ENCODE data around the gene PAQR4. TPM values are rescaled to one million over a fixed set of nuclear protein-coding genes. Genes with fewer than 3 reads are reported as not detected.

PAQR4 gene
- total RNA-seq, 1 experiment from 2014 or later = 34.1 TPM

DNA sequence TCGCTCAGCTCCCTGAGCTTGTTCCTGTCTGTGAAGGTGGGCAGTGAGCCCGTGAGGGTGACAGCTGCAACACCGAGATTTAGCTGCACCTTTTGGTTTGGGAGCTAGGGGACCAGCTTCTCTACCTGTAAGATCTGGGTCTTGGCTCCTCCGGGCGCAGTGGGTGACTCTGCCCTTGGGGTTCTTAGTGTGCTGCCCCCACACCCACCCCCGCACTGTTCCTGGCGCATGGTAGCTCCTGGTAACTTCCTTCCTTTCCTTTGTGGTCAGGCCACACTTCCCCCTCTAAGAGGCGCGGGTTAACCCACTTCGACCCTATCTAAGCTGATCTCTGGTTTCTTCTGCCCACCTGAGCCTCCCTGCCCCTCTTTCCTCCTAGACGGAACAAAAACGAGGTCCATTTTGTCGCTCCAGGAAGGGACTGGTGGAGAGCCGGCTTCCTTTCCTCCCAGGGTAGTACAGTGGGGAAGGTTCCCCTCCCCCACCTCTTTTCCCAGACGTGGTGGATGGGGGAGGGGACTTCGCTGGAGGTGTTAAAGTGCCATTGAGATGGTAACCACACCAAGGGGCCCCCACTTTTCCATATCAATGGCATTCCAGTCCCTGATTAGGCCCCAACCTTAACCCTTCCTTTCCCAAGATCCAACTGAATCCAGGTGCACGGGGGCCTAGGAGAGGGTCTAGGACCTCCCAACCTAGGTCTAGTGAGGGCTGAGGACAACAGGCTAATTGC, 39.0 kb downstream of the PAQR4 start:
- Histone ChIP-seq H3K27ac (no peak overlapping the region), H3K36me3 (no peaks in the 10 kb centered on the region), H3K4me3 (no peak overlapping the region), H3K27me3 (peaks cover 39% of the 10 kb centered on the region), H3K4me1 (peaks cover 34% of the 10 kb centered on the region), H3K9me3 (replicated peaks) (no peaks in the 10 kb centered on the region)
- no peak for DNase-seq

DNA sequence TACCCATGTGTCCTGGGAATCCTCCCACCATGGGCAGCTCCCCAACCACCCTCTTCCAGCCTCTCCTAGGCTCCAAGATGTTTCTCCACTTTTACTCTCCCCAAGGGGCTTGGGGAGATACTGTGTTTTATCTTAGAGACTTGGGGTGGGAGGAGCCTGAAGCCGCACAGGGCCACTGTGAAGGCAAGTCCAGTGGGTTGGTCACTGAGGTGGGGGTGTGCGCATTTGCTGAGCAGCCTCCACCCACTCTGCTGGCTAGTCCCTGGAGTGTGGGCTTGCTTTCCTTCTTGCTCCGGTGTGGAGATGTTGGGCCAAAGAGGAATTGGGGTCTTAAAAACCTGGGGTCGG, 39.5 kb downstream of the PAQR4 start:
- no peak overlapping the region for H3K4me3 ChIP-seq
- no peak for DNase-seq
- H3K9me3 ChIP-seq (replicated peaks) = no peaks in the 10 kb centered on the region
- no peak overlapping the region for H3K27ac ChIP-seq
- H3K36me3 ChIP-seq = no peaks in the 10 kb centered on the region
- peaks cover 34% of the 10 kb centered on the region for H3K4me1 ChIP-seq
- peaks cover 39% of the 10 kb centered on the region for H3K27me3 ChIP-seq

DNA sequence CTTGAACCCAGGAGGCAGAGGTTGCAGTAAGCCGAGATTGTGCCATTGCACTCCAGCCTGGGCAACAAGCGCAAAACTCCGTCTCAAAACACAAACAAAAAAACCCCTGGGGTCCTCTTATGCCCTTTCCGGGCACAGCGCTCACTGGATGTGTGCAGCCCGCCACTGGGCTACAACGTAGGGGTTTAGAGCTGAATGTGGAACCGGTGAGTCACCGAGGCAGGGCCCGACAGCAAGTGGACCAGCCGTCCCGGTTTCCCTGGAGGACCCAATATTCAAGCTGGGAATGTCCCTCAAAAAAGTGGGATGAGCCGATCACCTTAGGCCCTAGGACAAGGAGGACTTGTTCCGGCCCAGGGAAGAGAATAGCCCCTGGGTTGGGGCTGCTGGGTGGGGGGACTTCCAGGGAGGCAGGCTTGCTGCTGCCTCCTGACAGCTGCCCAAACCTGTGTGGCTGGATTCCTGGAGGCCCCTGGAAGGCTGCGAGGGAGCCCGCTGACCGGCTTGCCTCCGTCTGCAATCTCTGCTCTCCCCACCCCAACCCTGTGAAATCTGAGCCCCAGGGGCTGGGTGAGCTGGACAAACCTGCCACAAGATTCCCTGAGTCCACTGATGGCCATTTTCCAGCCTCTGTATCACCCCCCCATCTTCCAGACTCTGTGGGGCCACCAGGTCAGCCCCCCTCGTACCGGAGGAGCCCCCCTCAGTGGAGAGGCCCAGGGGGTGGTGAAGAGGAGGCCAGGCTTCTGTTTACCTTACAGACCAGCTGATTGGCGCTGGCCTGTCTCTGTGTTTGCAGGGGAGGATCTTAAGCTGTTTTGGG, 40.6 kb downstream of the PAQR4 start:
- peak overlapping the region; percentile 9; the same call in 1 of the 2 replicates for H3K4me3 ChIP-seq
- H3K27me3 ChIP-seq = peaks cover 39% of the 10 kb centered on the region
- H3K9me3 ChIP-seq (replicated peaks) = no peaks in the 10 kb centered on the region
- no peaks in the 10 kb centered on the region for H3K36me3 ChIP-seq
- peaks cover 34% of the 10 kb centered on the region for H3K4me1 ChIP-seq
- no peak overlapping the region; the same call in 1 of the 2 replicates for H3K27ac ChIP-seq
- DNase-seq = peak; percentile 72 to 75

DNA sequence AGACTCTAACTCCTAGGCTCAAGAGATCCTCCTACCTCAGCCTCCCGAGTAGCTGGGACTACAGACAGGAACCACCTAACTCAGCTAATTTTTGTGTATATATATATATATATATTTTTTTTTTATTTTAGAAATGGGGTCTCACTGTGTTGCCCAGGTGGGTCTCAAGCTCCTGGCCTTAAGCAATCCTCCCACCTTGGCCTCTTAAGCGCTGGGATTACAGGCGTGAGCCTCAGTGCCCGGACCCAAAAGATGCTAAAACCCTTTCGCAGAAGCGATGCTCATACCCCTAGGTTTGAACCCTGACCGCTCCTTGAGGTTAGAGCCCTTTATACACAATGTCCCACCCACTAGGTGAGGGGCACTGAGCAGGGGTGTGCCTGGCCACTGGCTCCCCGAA, 41.4 kb downstream of the PAQR4 start:
- DNase-seq = no peak
- Histone ChIP-seq H3K27ac (no peak overlapping the region), H3K27me3 (peaks cover 33% of the 10 kb centered on the region), H3K4me1 (peaks cover 31% of the 10 kb centered on the region), H3K36me3 (no peaks in the 10 kb centered on the region), H3K4me3 (no peak overlapping the region), H3K9me3 (replicated peaks) (no peaks in the 10 kb centered on the region)

DNA sequence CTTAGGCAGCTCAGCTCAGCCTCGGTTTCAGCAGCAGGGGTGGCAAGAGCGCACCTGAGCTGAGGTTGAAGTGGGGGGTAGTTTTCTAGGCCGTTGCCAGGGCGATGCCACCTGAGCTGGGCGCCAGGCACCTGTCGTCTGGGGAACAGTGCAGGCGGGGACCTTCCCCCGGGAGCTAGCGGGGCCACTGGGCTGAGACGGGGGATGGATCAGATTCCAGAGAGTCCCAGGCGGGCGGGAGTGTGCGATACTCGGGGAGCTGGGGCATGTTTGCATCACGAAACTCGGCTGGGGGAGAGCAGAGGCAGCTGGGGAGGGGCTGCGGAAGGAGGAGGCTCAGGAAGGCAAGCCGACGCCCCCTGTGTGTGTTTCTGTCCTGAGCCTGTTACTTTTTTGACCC, 43.1 kb downstream of the PAQR4 start:
- Histone ChIP-seq H3K4me1 (peaks cover 29% of the 10 kb centered on the region), H3K36me3 (no peaks in the 10 kb centered on the region), H3K9me3 (replicated peaks) (no peaks in the 10 kb centered on the region), H3K4me3 (no peak overlapping the region), H3K27ac (no peak overlapping the region), H3K27me3 (peaks cover 19% of the 10 kb centered on the region)
- DNase-seq = no peak

DNA sequence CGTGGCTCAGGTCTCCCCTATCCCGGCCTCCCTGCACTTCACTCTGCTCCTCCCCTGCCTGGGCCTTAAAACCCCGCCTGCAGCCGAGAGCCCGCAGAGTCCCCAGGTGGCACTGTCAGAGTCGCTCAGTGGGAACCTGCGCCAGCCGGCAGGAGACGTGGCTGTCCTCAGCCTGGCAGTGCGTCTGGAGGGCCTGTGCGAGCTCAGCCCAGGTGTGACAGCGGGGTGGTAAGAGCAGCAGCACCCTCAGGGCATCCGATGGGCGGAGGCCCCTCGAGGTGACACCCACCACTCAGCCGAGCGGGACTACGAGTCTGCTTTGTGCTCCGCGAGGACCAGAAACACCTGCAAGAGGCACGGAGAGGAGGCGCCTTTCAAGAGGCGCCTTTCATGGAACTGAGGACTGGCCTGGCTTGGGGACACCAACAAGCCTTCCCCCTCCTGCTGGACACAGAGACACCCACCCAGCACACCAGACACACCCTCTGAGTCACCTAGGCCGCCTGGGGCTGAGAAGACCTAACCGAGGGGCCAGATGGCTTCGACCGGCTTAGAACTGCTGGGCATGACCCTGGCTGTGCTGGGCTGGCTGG, 43.8 kb downstream of the PAQR4 start, which contains the start of gene CLDN9:
Gene CLDN9 (plus strand): TSS at position 96 of the 593 bp plus-strand sequence. CDS start 440 bp downstream, at position 536.
- no peak for DNase-seq
- Histone ChIP-seq H3K27ac (no peak within 1 kb of the TSS), H3K36me3 (no peaks in the 10 kb centered on the region), H3K4me3 (no peak within 1 kb of the TSS), H3K27me3 (peaks cover 14% of the 10 kb centered on the region), H3K9me3 (replicated peaks) (no peaks in the 10 kb centered on the region), H3K4me1 (peaks cover 24% of the 10 kb centered on the region)

DNA sequence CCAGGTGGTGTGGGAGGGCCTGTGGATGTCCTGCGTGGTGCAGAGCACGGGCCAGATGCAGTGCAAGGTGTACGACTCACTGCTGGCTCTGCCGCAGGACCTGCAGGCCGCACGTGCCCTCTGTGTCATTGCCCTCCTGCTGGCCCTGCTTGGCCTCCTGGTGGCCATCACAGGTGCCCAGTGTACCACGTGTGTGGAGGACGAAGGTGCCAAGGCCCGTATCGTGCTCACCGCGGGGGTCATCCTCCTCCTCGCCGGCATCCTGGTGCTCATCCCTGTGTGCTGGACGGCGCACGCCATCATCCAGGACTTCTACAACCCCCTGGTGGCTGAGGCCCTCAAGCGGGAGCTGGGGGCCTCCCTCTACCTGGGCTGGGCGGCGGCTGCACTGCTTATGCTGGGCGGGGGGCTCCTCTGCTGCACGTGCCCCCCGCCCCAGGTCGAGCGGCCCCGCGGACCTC, 44.4 kb downstream of the PAQR4 start:
- DNase-seq = no peak
- Histone ChIP-seq H3K27me3 (peaks cover 8% of the 10 kb centered on the region), H3K4me3 (no peak overlapping the region), H3K27ac (no peak overlapping the region), H3K36me3 (no peaks in the 10 kb centered on the region), H3K4me1 (peaks cover 20% of the 10 kb centered on the region), H3K9me3 (replicated peaks) (no peaks in the 10 kb centered on the region)

DNA sequence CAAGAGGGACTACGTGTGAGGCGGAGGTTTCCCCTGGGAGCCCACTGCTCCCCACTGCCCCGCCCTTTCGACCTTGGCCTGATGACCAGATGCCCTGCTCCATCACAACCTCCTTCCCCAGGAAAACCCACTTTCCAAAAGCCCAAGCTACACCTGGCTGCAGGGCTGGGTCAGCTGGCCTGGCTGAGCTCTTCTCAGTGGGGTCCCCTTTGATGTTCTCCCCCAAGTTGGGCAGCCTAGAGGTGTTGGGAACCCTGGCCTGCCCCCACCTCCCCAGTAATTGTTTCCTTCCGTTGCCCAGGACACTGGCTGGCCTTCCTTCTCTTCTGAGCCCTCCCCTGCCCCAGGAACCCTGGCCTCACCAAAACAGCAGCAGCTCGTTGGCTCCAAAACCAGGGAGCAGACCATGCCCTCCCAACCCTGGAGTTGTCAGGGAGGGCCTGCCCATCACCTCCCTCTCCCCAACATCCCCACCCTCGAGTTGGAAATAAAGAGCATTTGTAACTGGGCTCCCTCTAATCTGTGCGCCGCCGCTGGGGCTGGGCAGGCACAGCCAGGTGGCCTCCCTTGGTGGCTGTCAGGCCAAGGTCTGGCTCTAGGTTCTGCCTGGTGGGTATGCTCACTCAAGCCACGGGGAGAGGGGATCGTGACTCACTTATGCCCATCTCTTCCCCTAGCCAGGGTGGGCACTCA, 45.0 kb downstream of the PAQR4 start:
- no peaks in the 10 kb centered on the region for H3K9me3 ChIP-seq (replicated peaks)
- H3K4me3 ChIP-seq = no peak overlapping the region
- H3K36me3 ChIP-seq = no peaks in the 10 kb centered on the region
- peaks cover 20% of the 10 kb centered on the region for H3K4me1 ChIP-seq
- no peak overlapping the region for H3K27ac ChIP-seq
- H3K27me3 ChIP-seq = peaks cover 8% of the 10 kb centered on the region
- DNase-seq = no peak

DNA sequence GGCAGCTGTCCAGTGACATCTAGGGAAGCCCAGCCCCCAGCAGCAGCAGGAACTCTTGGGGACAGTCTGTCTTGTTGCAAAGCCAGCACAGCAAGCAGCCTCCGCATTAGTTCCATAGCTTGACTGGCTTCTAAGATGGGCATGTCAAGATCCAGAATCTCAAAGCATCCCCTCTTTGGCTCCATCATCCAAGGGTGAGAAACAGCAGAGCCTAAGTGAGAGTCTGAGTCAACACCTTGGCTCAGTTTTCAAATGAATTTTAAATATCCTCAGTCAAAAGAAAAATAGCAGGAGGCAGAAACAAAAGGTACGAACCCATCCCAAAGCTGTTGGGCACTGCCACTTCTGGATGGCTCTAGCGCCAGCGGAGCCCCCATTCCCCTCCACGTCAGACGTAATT, 45.8 kb downstream of the PAQR4 start:
- Histone ChIP-seq H3K4me3 (no peak overlapping the region), H3K9me3 (replicated peaks) (no peaks in the 10 kb centered on the region), H3K27ac (no peak overlapping the region), H3K27me3 (peaks cover 8% of the 10 kb centered on the region), H3K36me3 (no peaks in the 10 kb centered on the region), H3K4me1 (peaks cover 12% of the 10 kb centered on the region)
- no peak for DNase-seq

DNA sequence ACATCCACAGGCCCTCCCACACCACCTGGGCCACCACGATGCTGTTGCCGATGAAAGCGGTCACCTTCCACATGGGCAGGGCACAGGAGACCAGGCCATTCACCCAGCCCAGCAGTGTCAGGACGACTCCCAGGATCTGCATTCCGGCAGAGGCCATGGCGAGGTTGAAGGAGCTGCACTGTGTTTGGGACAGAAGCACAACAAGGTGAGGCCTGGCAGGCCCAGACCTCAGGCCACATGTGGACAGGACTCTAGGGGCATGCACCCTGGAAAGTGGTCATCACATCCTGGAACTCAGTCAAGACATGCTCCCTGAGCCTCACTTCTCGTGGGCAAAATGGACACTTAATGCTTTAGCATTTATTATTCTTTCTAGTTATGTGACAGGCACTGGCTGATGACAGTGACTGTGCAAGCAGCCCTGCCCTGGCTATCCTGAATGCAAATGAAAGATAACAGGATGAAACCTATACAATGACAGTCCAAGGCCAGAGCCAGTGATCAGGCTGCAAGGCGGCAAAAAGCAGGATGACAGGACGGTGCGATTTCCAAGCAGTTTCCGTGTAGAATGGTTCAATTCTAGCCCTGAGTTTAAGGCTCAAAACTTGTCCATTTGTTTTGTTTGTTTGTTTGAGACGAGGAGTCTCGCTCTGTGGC, 46.8 kb downstream of the PAQR4 start:
- Histone ChIP-seq H3K36me3 (no peaks in the 10 kb centered on the region), H3K27ac (no peak overlapping the region), H3K4me3 (no peak overlapping the region), H3K27me3 (peaks cover 8% of the 10 kb centered on the region), H3K4me1 (peaks cover 9% of the 10 kb centered on the region; the same call in 1 of the 2 replicates), H3K9me3 (replicated peaks) (no peaks in the 10 kb centered on the region)
- no peak for DNase-seq

DNA sequence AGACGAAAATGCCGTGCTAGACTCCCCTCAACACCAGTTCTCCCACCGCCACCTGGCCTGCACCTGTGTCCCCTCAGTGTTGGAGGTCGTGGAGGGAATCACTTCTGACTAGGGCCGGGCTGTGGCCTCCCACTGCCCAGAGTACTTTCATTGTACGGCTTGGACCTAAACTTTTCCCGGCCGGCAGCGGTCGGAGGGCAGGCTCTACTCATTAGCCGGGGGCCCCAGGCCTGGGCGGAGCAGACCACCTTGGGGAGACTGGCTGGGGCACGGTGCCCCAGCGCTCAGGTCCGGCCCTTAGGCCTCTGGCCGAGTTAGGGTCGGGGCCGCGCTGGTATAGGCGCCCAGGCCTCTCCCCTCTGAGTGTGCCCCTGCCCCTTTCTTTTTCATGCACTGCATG, 48.2 kb downstream of the PAQR4 start:
- peaks cover 8% of the 10 kb centered on the region for H3K4me1 ChIP-seq
- H3K9me3 ChIP-seq (replicated peaks) = no peaks in the 10 kb centered on the region
- DNase-seq = no peak
- no peak overlapping the region for H3K27ac ChIP-seq
- H3K27me3 ChIP-seq = peaks cover 1% of the 10 kb centered on the region
- H3K4me3 ChIP-seq = no peak overlapping the region
- peaks cover under 1% of the 10 kb centered on the region for H3K36me3 ChIP-seq

DNA sequence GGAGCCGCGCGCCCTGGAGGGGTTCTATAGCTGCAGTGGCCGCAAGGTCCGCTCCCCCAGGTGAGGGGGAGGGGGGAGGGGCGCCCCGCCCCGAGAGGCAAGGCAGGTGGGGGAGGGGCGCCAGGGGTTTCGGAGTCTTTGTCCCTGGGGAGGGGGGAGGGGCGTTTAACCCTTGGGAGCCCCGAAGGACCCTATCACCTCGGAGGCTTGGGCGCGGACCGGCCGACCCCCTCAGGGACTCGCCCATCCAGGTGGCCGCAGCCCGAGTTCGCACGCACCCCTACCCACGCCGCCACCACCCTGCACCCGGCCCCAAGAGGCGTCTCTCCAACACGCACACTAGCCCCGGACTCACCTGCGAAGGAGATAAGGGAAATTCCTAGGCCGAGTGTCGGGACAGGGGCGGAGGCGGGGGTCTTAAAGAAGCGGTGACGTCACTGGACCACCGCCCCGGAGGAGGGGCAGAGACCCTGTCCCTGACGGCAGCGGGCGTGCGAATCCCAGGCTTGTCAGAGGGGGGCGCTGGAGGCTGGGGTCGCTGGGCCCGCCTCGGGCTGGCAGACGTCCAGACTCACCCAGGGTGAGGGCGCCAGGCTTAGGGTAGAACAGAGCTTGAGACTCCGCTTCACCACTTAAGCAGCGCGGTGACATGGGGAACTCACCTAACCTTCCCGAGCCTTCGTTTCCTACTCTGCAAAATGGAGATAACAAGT, 48.8 kb downstream of the PAQR4 start, which contains the start of gene CLDN6:
Gene CLDN6 (minus strand): TSS at position 390 of the 713 bp plus-strand sequence. CDS start 2,162 bp downstream, outside the sequence.
- no peak within 1 kb of the TSS for H3K4me3 ChIP-seq
- no peak within 1 kb of the TSS for H3K27ac ChIP-seq
- H3K9me3 ChIP-seq (replicated peaks) = no peaks in the 10 kb centered on the region
- peaks cover 9% of the 10 kb centered on the region for H3K4me1 ChIP-seq
- peak; percentile 28 to 31 for DNase-seq
- peaks cover 7% of the 10 kb centered on the region for H3K36me3 ChIP-seq
- H3K27me3 ChIP-seq = no peaks in the 10 kb centered on the region; the same call in 1 of the 2 replicates

DNA sequence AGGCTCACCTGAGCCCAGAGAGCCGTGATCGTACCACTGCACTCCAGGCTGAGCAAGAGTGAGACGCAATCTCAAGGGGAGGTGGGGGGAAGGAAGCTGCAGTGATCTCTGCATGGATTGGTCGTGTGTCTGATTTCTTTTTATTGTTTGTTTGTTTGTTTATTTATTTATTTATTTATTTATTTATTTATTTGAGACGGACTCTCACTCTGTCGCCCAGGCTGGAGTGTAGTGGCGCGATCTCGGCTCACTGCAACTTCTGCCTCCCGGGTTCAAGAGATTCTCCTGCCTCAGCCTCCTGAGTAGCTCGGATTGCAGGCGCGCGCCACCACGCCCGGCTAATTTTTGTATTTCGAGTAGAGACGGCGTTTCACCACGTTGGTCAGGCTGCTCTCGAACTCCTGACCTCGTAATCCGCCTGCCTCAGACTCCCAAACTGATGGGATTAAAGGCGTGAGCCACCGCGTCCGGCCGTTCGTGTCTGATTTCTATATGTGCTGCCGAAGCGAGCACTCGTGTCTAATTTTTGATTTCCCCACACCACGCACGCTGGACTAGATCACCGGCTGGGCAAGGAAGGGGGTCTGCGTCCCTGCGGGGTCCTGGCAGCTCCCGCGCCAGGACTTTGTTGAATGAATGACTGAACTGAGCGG, 50.6 kb downstream of the PAQR4 start:
- DNase-seq = no peak
- Histone ChIP-seq H3K9me3 (replicated peaks) (no peaks in the 10 kb centered on the region), H3K27me3 (no peaks in the 10 kb centered on the region), H3K4me3 (peak overlapping the region; percentile 95), H3K4me1 (peaks cover 12% of the 10 kb centered on the region), H3K36me3 (peaks cover 7% of the 10 kb centered on the region), H3K27ac (peak overlapping the region; percentile 95; the same call in 1 of the 2 replicates)

Measured in SJCRH30 (cell line).